Prostate gland (tissue), 2 donors: ENCODE data around the gene RAB3GAP2.

Experiments used
- CTCF ChIP-seq, 4 experiments: fragments of 200-600 bp in 2 of 4; fragments of 450-650 bp in 2 of 4; sonication (generic) in 2 of 4; IDR thresholded peaks; 1 replicate in 3 of 4; 2 replicates in 1 of 4; pipeline ENCODE4 v1.5.1; 2016 to 2019; ENCODE audit warnings: antibody characterized with exemption in 4 of 4, mild to moderate bottlenecking in 2 of 4, moderate library complexity in 2 of 4
- POLR2A ChIP-seq: fragments of 450-650 bp; IDR thresholded peaks from one replicate; pipeline ENCODE4 v1.6.1; 2016; ENCODE audit warnings: antibody characterized with exemption, mild to moderate bottlenecking
- POLR2AphosphoS5 ChIP-seq: sonication (generic); formaldehyde crosslinking; IDR thresholded peaks from one replicate; pipeline ENCODE4 v1.6.1; 2017; ENCODE audit warnings: antibody characterized with exemption

GRCh38 chr1:220221670-220222069, 50.6 kb downstream of the RAB3GAP2 start:
- TF ChIP-seq CTCF (IDR thresholded peaks at IDR 0.05) (no peak), POLR2A (no peak), POLR2AphosphoS5 (no peak)
